HG03060 (cell line): ENCODE data around the gene ITSN1.
"Not testable (repeated sequence)": the region's sequence is repeated elsewhere in the genome, so short reads cannot be mapped to it uniquely, and the experiment has no call there.

Experiments
- ATAC-seq: cut with Tn5 transposase; IDR thresholded peaks from one replicate; pipeline ENCODE4 v1.9.1; 2021; ENCODE audit warnings: low read depth, moderate number of reproducible peaks; ENCODE audit not compliant: unreplicated experiment

ITSN1 gene

GRCh38 chr21:33909756-33910155 lies 267.5 kb downstream of the ITSN1 start:
- no peak for ATAC-seq

GRCh38 chr21:33914188-33914587 lies 271.9 kb downstream of the ITSN1 start:
- no peak for ATAC-seq

GRCh38 chr21:33915368-33916199 lies 273.3 kb downstream of the ITSN1 start, which contains the start of gene ATP5PO:
Gene ATP5PO (minus strand): TSS chr21:33915804. CDS start chr21:33915763, 41 bp downstream.
- peak; percentile 97 for ATAC-seq

GRCh38 chr21:33916200-33916567 lies 273.9 kb downstream of the ITSN1 start:
- ATAC-seq = no peak

- no peak for ATAC-seq
Observed at GRCh38 chr21:33917421-33917820, 275.1 kb downstream of the ITSN1 start.

GRCh38 chr21:33924079-33924765 lies 281.9 kb downstream of the ITSN1 start:
- peak; percentile 73 for ATAC-seq

- no peak for ATAC-seq
Observed at GRCh38 chr21:33924766-33925100, 282.4 kb downstream of the ITSN1 start.

- ATAC-seq = not testable (repeated sequence)
Observed at GRCh38 chr21:33926248-33926647, 283.9 kb downstream of the ITSN1 start.

- ATAC-seq = peak; percentile 55
Observed at GRCh38 chr21:33931052-33931798, 288.9 kb downstream of the ITSN1 start.

GRCh38 chr21:33931799-33932390 lies 289.6 kb downstream of the ITSN1 start:
- ATAC-seq = no peak

GRCh38 chr21:33932731-33933130 lies 290.4 kb downstream of the ITSN1 start:
- no peak for ATAC-seq

GRCh38 chr21:33936301-33937038 lies 294.2 kb downstream of the ITSN1 start:
- no peak for ATAC-seq

- ATAC-seq = no peak
Observed at GRCh38 chr21:33937146-33937545, 294.8 kb downstream of the ITSN1 start.

GRCh38 chr21:33937931-33938339 lies 295.6 kb downstream of the ITSN1 start:
- ATAC-seq = no peak

- ATAC-seq = no peak
Observed at GRCh38 chr21:33938381-33938780, 296.1 kb downstream of the ITSN1 start.

- no peak for ATAC-seq
Observed at GRCh38 chr21:33939226-33939625, 296.9 kb downstream of the ITSN1 start.

GRCh38 chr21:33940164-33940880 lies 298.0 kb downstream of the ITSN1 start:
- ATAC-seq = no peak

- no peak for ATAC-seq
Observed at GRCh38 chr21:33940881-33941245, 298.6 kb downstream of the ITSN1 start.

- no peak for ATAC-seq
Observed at GRCh38 chr21:33942426-33942825, 300.1 kb downstream of the ITSN1 start.

- no peak for ATAC-seq
Observed at GRCh38 chr21:33943293-33943692, 301.0 kb downstream of the ITSN1 start.
